Measurements from ENCODE around the gene LIX1. TPM values are rescaled to one million over a fixed set of nuclear protein-coding genes. Genes with fewer than 3 reads are reported as not detected.

Gene LIX1
- total RNA-seq, 1 donor from 2014 or later = 164 TPM

GRCh38 chr5:97075649-97076048 lies 66.8 kb downstream of the LIX1 start:
- Histone ChIP-seq H3K4me1 (peaks cover 16% of the 10 kb centered on the region), H3K27ac (no peak overlapping the region), H2AFZ (replicated peaks) (no peak overlapping the region), H3K4me2 (no peak overlapping the region), H3K9ac (no peak overlapping the region), H3K9me3 (ENCODE audit: low read depth) (no peaks in the 10 kb centered on the region), H3K79me2 (ENCODE audit: low read depth) (no peaks in the 10 kb centered on the region), H3K4me3 (no peak overlapping the region), H4K20me1 (ENCODE audit: low read depth) (no peaks in the 10 kb centered on the region), H3K27me3 (no peaks in the 10 kb centered on the region), H3F3A (ENCODE audit: low read depth) (no peaks in the 10 kb centered on the region), H3K36me3 (no peaks in the 10 kb centered on the region)
- H3K4me3 Mint-ChIP-seq = no peak overlapping the region
- no peaks in the 10 kb centered on the region for H3K36me3 Mint-ChIP-seq
- H3K27me3 Mint-ChIP-seq (ENCODE audit: insufficient read depth, low read depth) = peaks cover 3% of the 10 kb centered on the region
- no peak overlapping the region for H3K27ac Mint-ChIP-seq
- no peak for DNase-seq (ENCODE audit: low spot score)
- TF ChIP-seq EZH2phosphoT487 (IDR thresholded peaks at IDR 0.05) (no peak), CTCF (IDR thresholded peaks at IDR 0.05) (no peak), EZH2 (IDR thresholded peaks at IDR 0.05) (no peak)
- H3K9me3 Mint-ChIP-seq = no peaks in the 10 kb centered on the region
- H3K4me1 Mint-ChIP-seq = peaks cover 15% of the 10 kb centered on the region

- Histone ChIP-seq H3K27me3 (no peaks in the 10 kb centered on the region), H3K9me3 (ENCODE audit: low read depth) (no peaks in the 10 kb centered on the region), H3F3A (ENCODE audit: low read depth) (no peaks in the 10 kb centered on the region), H3K9ac (no peak overlapping the region), H4K20me1 (ENCODE audit: low read depth) (no peaks in the 10 kb centered on the region), H2AFZ (replicated peaks) (no peak overlapping the region), H3K36me3 (no peaks in the 10 kb centered on the region), H3K27ac (no peak overlapping the region), H3K4me3 (no peak overlapping the region), H3K4me1 (peaks cover 16% of the 10 kb centered on the region), H3K79me2 (ENCODE audit: low read depth) (no peaks in the 10 kb centered on the region), H3K4me2 (no peak overlapping the region)
- Mint-ChIP-seq H3K36me3 (no peaks in the 10 kb centered on the region), H3K4me3 (no peak overlapping the region), H3K27ac (no peak overlapping the region), H3K9me3 (no peaks in the 10 kb centered on the region), H3K27me3 (ENCODE audit: insufficient read depth, low read depth) (peaks cover 3% of the 10 kb centered on the region), H3K4me1 (peaks cover 15% of the 10 kb centered on the region)
- DNase-seq (ENCODE audit: low spot score) = no peak
- TF ChIP-seq CTCF (IDR thresholded peaks at IDR 0.05) (no peak), EZH2 (IDR thresholded peaks at IDR 0.05) (no peak), EZH2phosphoT487 (IDR thresholded peaks at IDR 0.05) (no peak)
Measured at GRCh38 chr5:97074859-97075489, 67.4 kb downstream of the LIX1 start.

- no peak overlapping the region for H3K27ac ChIP-seq
- H3K9ac ChIP-seq = no peak overlapping the region
- H3K4me2 ChIP-seq = no peak overlapping the region
- peaks cover 4% of the 10 kb centered on the region for H3K4me1 ChIP-seq
- H3K79me2 ChIP-seq (ENCODE audit: low read depth) = no peaks in the 10 kb centered on the region
- Mint-ChIP-seq H3K4me3 (no peak overlapping the region), H3K4me1 (peaks cover 4% of the 10 kb centered on the region), H3K27me3 (ENCODE audit: insufficient read depth, low read depth) (peaks cover 3% of the 10 kb centered on the region), H3K27ac (no peak overlapping the region), H3K9me3 (peaks cover 2% of the 10 kb centered on the region), H3K36me3 (no peaks in the 10 kb centered on the region)
- no peak for TF ChIP-seq EZH2phosphoT487 (IDR thresholded peaks at IDR 0.05)
- TF ChIP-seq CTCF (IDR thresholded peaks at IDR 0.05) = no peak
- DNase-seq (ENCODE audit: low spot score) = no peak
- no peak overlapping the region for H2AFZ ChIP-seq (replicated peaks)
- H3K9me3 ChIP-seq (ENCODE audit: low read depth) = no peaks in the 10 kb centered on the region
- H3K4me3 ChIP-seq = no peak overlapping the region
- no peaks in the 10 kb centered on the region for H3F3A ChIP-seq (ENCODE audit: low read depth)
- no peaks in the 10 kb centered on the region for H3K27me3 ChIP-seq
- no peaks in the 10 kb centered on the region for H3K36me3 ChIP-seq
- H4K20me1 ChIP-seq (ENCODE audit: low read depth) = no peaks in the 10 kb centered on the region
Measured at GRCh38 chr5:97073420-97073819, 69.0 kb downstream of the LIX1 start.
